Natural killer cell treated with Interleukin-12 subunit alpha and Interleukin-12 subunit beta and Interleukin-15 and Interleukin-18, amount 100 ng/mL, for 72 hours (primary cell): Measurements from ENCODE around the gene LIF. TPM values are rescaled to one million over a fixed set of nuclear protein-coding genes. Genes with fewer than 3 reads are reported as not detected.

ENCODE experiments used
- ATAC-seq, 2 donors: fragments of 150-1000 bp; cut with Tn5 transposase in 1 of 2; sonication (Bioruptor Pico), chemical (Tn5 transposase) in 1 of 2; 2 replicates each; pipeline ENCODE4 v1.10.0; 2021
- DNase-seq: peaks from one replicate; pipeline ENCODE4 v3.0.0; 2022; ENCODE audit warnings: low spot score
- H3K27ac Mint-ChIP-seq, 2 donors: 1 replicate in 1 of 2; 2 replicates in 1 of 2; pipeline ENCODE4 v1.8.0; 2022; ENCODE audit warnings: mixed read lengths in 2 of 2, mild to moderate bottlenecking in 1 of 2, moderate library complexity in 1 of 2
- H3K27me3 Mint-ChIP-seq, 2 donors: 1 replicate in 1 of 2; 2 replicates in 1 of 2; pipeline ENCODE4 v1.8.0; 2022; ENCODE audit warnings: mixed read lengths in 2 of 2
- H3K36me3 Mint-ChIP-seq: one replicate; pipeline ENCODE4 v1.8.0; 2022; ENCODE audit warnings: mixed read lengths
- H3K4me1 Mint-ChIP-seq, 2 donors: 1 replicate in 1 of 2; 2 replicates in 1 of 2; pipeline ENCODE4 v1.8.0; 2022; ENCODE audit warnings: low read depth in 2 of 2, mixed read lengths in 2 of 2, mild to moderate bottlenecking in 1 of 2
- H3K4me3 Mint-ChIP-seq: one replicate; pipeline ENCODE4 v1.8.0; 2022; ENCODE audit warnings: mixed read lengths
- H3K9me3 Mint-ChIP-seq: 2 replicates; pipeline ENCODE4 v1.8.0; 2022; ENCODE audit warnings: mixed read lengths
- total RNA-seq, 2 donors: library from RNA; stranded (reverse); gene quantifications; one replicate each; pipeline ENCODE4 v1.2.3, GENCODE V29; 2022

LIF gene
- total RNA-seq, 2 donors from 2014 or later = 63.3 to 125 TPM

GRCh38 chr22:30277547-30278344, 31.2 kb upstream of the LIF start:
- H3K27ac Mint-ChIP-seq = no peak overlapping the region
- ATAC-seq = no peak
- no peaks in the 10 kb centered on the region for H3K9me3 Mint-ChIP-seq
- peaks cover 30 to 34% of the 10 kb centered on the region in 2 donors for H3K4me1 Mint-ChIP-seq
- peaks cover 0 to 19% of the 10 kb centered on the region in 2 donors for H3K27me3 Mint-ChIP-seq
- no peak overlapping the region for H3K4me3 Mint-ChIP-seq
- H3K36me3 Mint-ChIP-seq = no peaks in the 10 kb centered on the region
- DNase-seq = no peak

GRCh38 chr22:30276039-30276438, 29.5 kb upstream of the LIF start:
- DNase-seq = no peak
- Mint-ChIP-seq H3K27ac (peak overlapping the region in 1 of 2 donors; percentile 5), H3K9me3 (no peaks in the 10 kb centered on the region), H3K4me1 (peaks cover 35% of the 10 kb centered on the region in 2 donors), H3K4me3 (no peak overlapping the region), H3K36me3 (no peaks in the 10 kb centered on the region), H3K27me3 (peaks cover 0 to 19% of the 10 kb centered on the region in 2 donors)
- no peak for ATAC-seq

- no peak overlapping the region for H3K4me3 Mint-ChIP-seq
- DNase-seq (no peak), ATAC-seq (no peak)
- no peaks in the 10 kb centered on the region for H3K36me3 Mint-ChIP-seq
- no peaks in the 10 kb centered on the region for H3K9me3 Mint-ChIP-seq
- peak overlapping the region in 1 of 2 donors; percentile 5 for H3K27ac Mint-ChIP-seq
- peaks cover 35 to 37% of the 10 kb centered on the region in 2 donors for H3K4me1 Mint-ChIP-seq
- H3K27me3 Mint-ChIP-seq = peaks cover 0 to 19% of the 10 kb centered on the region in 2 donors
These were observed 29.1 kb upstream of the LIF start for GRCh38 chr22:30275625-30276024.

GRCh38 chr22:30274437-30274812, 27.9 kb upstream of the LIF start:
- H3K9me3 Mint-ChIP-seq = no peaks in the 10 kb centered on the region
- H3K36me3 Mint-ChIP-seq = no peaks in the 10 kb centered on the region
- H3K4me3 Mint-ChIP-seq = no peak overlapping the region
- no peak for DNase-seq
- ATAC-seq = no peak
- peaks cover 31 to 35% of the 10 kb centered on the region in 2 donors for H3K4me1 Mint-ChIP-seq
- H3K27me3 Mint-ChIP-seq = peaks cover 0 to 19% of the 10 kb centered on the region in 2 donors
- H3K27ac Mint-ChIP-seq = no peak overlapping the region

- Mint-ChIP-seq H3K36me3 (no peaks in the 10 kb centered on the region), H3K9me3 (no peaks in the 10 kb centered on the region), H3K4me3 (no peak overlapping the region), H3K27ac (peak overlapping the region; percentile 38 to 47), H3K4me1 (peaks cover 31 to 34% of the 10 kb centered on the region in 2 donors), H3K27me3 (peaks cover 0 to 19% of the 10 kb centered on the region in 2 donors)
- DNase-seq (no peak), ATAC-seq (no peak)
These were observed 27.3 kb upstream of the LIF start for GRCh38 chr22:30273711-30274436.

GRCh38 chr22:30272781-30273601, 26.4 kb upstream of the LIF start:
- peaks cover 34 to 38% of the 10 kb centered on the region in 2 donors for H3K4me1 Mint-ChIP-seq
- no peaks in the 10 kb centered on the region for H3K36me3 Mint-ChIP-seq
- no peak for DNase-seq
- H3K4me3 Mint-ChIP-seq = no peak overlapping the region
- H3K9me3 Mint-ChIP-seq = no peaks in the 10 kb centered on the region
- peaks cover 0 to 18% of the 10 kb centered on the region in 2 donors for H3K27me3 Mint-ChIP-seq
- no peak for ATAC-seq
- H3K27ac Mint-ChIP-seq = peak overlapping the region; percentile 38 to 47

GRCh38 chr22:30270832-30271231, 24.3 kb upstream of the LIF start:
- DNase-seq (no peak), ATAC-seq (no peak)
- peak overlapping the region; percentile 11 for H3K4me3 Mint-ChIP-seq
- no peaks in the 10 kb centered on the region for H3K9me3 Mint-ChIP-seq
- H3K36me3 Mint-ChIP-seq = no peaks in the 10 kb centered on the region
- H3K27ac Mint-ChIP-seq = peak overlapping the region; percentile 33 to 41
- H3K4me1 Mint-ChIP-seq = peaks cover 32 to 38% of the 10 kb centered on the region in 2 donors
- peaks cover 0 to 7% of the 10 kb centered on the region in 2 donors for H3K27me3 Mint-ChIP-seq

GRCh38 chr22:30268331-30268730, 21.8 kb upstream of the LIF start:
- DNase-seq = no peak
- no peak for ATAC-seq
- Mint-ChIP-seq H3K9me3 (no peaks in the 10 kb centered on the region), H3K4me3 (peak overlapping the region; percentile 91), H3K27me3 (no peaks in the 10 kb centered on the region), H3K4me1 (peaks cover 29 to 35% of the 10 kb centered on the region in 2 donors), H3K27ac (peak overlapping the region; percentile 94 to 97), H3K36me3 (no peaks in the 10 kb centered on the region)

GRCh38 chr22:30267382-30268302, 21.1 kb upstream of the LIF start:
- H3K27ac Mint-ChIP-seq = peak overlapping the region; percentile 94 to 97
- H3K36me3 Mint-ChIP-seq = no peaks in the 10 kb centered on the region
- ATAC-seq (peak in 1 of 2 donors; percentile 15), DNase-seq (no peak)
- peak overlapping the region; percentile 91 for H3K4me3 Mint-ChIP-seq
- H3K4me1 Mint-ChIP-seq = peaks cover 26 to 35% of the 10 kb centered on the region in 2 donors
- no peaks in the 10 kb centered on the region for H3K9me3 Mint-ChIP-seq
- H3K27me3 Mint-ChIP-seq = no peaks in the 10 kb centered on the region

- Mint-ChIP-seq H3K4me3 (peak within 1 kb of the TSS; percentile 91), H3K27ac (peak within 1 kb of the TSS; percentile 94 to 97), H3K4me1 (peaks cover 31 to 42% of the 10 kb centered on the region in 2 donors), H3K27me3 (no peaks in the 10 kb centered on the region), H3K36me3 (no peaks in the 10 kb centered on the region), H3K9me3 (no peaks in the 10 kb centered on the region)
- peak; percentile 85 for DNase-seq
- ATAC-seq = peak; percentile 64 to 72
These were observed 20.2 kb upstream of the LIF start, which contains the start of gene OSM for GRCh38 chr22:30266445-30267381. Gene OSM (minus strand): TSS chr22:30266851. CDS start chr22:30266799, 52 bp downstream.

- peak; percentile 82 to 84 for ATAC-seq
- H3K36me3 Mint-ChIP-seq = no peaks in the 10 kb centered on the region
- peaks cover 31 to 42% of the 10 kb centered on the region in 2 donors for H3K4me1 Mint-ChIP-seq
- peak; percentile 91 for DNase-seq
- peak overlapping the region; percentile 91 for H3K4me3 Mint-ChIP-seq
- H3K27ac Mint-ChIP-seq = peak overlapping the region; percentile 94 to 97
- no peaks in the 10 kb centered on the region for H3K27me3 Mint-ChIP-seq
- H3K9me3 Mint-ChIP-seq = no peaks in the 10 kb centered on the region
These were observed 19.4 kb upstream of the LIF start for GRCh38 chr22:30265823-30266444.
